Caco-2 (cell line): ENCODE data around the gene ELOVL2. TPM values are rescaled to one million over a fixed set of nuclear protein-coding genes. Genes with fewer than 3 reads are reported as not detected.

ENCODE experiments used
- BruUV-seq: library from RNA; stranded (reverse); fragments of 400-500 nt; replicated peaks from 2 replicates; lab custom pipeline; 2021; lab: Mats Ljungman, UMichigan
- CTCF ChIA-PET: fragments of 300-600 bp; sonication (Branson Sonifier 250); formaldehyde crosslinking; loops from one replicate; lab custom pipeline; 2022; ENCODE audit warnings: antibody characterized with exemption; lab: Charles Lee
- POLR2A ChIA-PET: fragments of 300-600 bp; sonication (Branson Sonifier 250); formaldehyde crosslinking; loops from one replicate; lab custom pipeline; 2022; ENCODE audit warnings: antibody characterized with exemption; lab: Charles Lee
- DNase-seq, 2 experiments: peaks; one replicate each; pipeline versions ENCODE4 v3.0.0 to v3.0.0-alpha.2; 2020 to 2022
- H3K27me3 ChIP-seq: replicated peaks from 2 replicates; pipeline ENCODE4 v1.6.0; 2011; ENCODE audit warnings: low read length; ENCODE audit not compliant: control insufficient read depth, insufficient read depth
- H3K36me3 ChIP-seq: 2 replicates; pipeline ENCODE4 v1.5.1; 2011; ENCODE audit warnings: low read length; ENCODE audit not compliant: control insufficient read depth, insufficient read depth
- H3K4me1 ChIP-seq: fragments of 250-450 bp; sonication (Bioruptor Pico); 2 replicates; pipeline ENCODE4 v1.5.1; 2020; ENCODE audit warnings: mild to moderate bottlenecking
- H3K4me3 ChIP-seq: 2 replicates; pipeline ENCODE4 v1.5.1; 2011; ENCODE audit warnings: low read depth, mild to moderate bottlenecking, control low read depth, low read length
- H3K9me3 ChIP-seq: fragments of 250-450 bp; sonication (Bioruptor Pico); 2 replicates; pipeline ENCODE4 v1.5.1; 2020; ENCODE audit warnings: mild to moderate bottlenecking, moderate library complexity
- H3K27ac Mint-ChIP-seq: one replicate; pipeline ENCODE4 v1.8.0; 2022; ENCODE audit warnings: mixed read lengths; ENCODE audit not compliant: unreplicated experiment
- H3K27me3 Mint-ChIP-seq: one replicate; pipeline ENCODE4 v1.8.0; 2022; ENCODE audit warnings: mixed read lengths; ENCODE audit not compliant: insufficient read depth, unreplicated experiment
- H3K36me3 Mint-ChIP-seq: one replicate; pipeline ENCODE4 v1.8.0; 2022; ENCODE audit warnings: mild to moderate bottlenecking, mixed read lengths; ENCODE audit not compliant: insufficient read depth, unreplicated experiment
- H3K4me1 Mint-ChIP-seq: one replicate; pipeline ENCODE4 v1.8.0; 2022; ENCODE audit warnings: low read depth, mixed read lengths; ENCODE audit not compliant: unreplicated experiment
- H3K4me3 Mint-ChIP-seq: one replicate; pipeline ENCODE4 v1.8.0; 2022; ENCODE audit warnings: mild to moderate bottlenecking, moderate library complexity, mixed read lengths; ENCODE audit not compliant: unreplicated experiment
- H3K9me3 Mint-ChIP-seq: one replicate; pipeline ENCODE4 v1.8.0; 2022; ENCODE audit warnings: mixed read lengths; ENCODE audit not compliant: unreplicated experiment
- intact Hi-C: fragments of 100-400 bp; cut with micrococcal nuclease; formaldehyde crosslinking; loops from one replicate; pipeline ENCODE4 v1.10.0; 2022; ENCODE audit not compliant: unreplicated experiment
- total RNA-seq: library from RNA; stranded (reverse); gene quantifications from 2 replicates; pipeline ENCODE4 v1.2.3, GENCODE V29; 2022
- TF ChIP-seq, protein P1 (sequence below), 2 experiments: fragments of 200-600 bp in 1 of 2; IDR thresholded peaks; 1 replicate in 1 of 2; 2 replicates in 1 of 2; pipeline versions ENCODE4 v1.5.1 to v1.8.0; 2011 to 2022; ENCODE audit warnings: antibody characterized with exemption in 1 of 2, control low read depth in 1 of 2, inconsistent platforms in 1 of 2, low read depth in 1 of 2, low read length in 1 of 2, mild to moderate bottlenecking in 1 of 2, moderate library complexity in 1 of 2; ENCODE audit not compliant: insufficient read depth in 1 of 2, severe bottlenecking in 1 of 2, unreplicated experiment in 1 of 2

Gene ELOVL2
- total RNA-seq, 1 experiment from 2014 or later: not detected

DNA sequence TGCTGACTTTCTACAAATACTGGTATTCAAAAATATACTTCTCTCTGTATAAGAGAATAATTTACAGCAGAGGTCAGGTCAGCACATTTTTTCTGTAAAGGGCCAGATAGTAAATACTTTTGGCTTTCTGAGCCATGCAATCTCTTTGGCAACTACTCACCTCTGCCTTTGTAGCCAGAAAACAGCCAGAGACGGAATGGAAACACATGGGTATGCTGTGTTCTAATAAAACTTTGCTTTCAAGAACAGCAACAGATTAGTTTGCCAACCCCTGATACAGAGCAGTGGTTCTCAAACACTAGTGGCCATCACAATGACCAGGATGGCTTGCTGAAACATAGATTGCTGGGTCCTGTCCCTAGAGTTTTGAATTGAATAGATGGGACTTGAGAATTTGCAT is 111.0 kb downstream of the ELOVL2 start:
- H3K4me3 Mint-ChIP-seq: no peak overlapping the region
- POLR2A ChIA-PET: no interaction called here
- TF ChIP-seq, protein P1, sequence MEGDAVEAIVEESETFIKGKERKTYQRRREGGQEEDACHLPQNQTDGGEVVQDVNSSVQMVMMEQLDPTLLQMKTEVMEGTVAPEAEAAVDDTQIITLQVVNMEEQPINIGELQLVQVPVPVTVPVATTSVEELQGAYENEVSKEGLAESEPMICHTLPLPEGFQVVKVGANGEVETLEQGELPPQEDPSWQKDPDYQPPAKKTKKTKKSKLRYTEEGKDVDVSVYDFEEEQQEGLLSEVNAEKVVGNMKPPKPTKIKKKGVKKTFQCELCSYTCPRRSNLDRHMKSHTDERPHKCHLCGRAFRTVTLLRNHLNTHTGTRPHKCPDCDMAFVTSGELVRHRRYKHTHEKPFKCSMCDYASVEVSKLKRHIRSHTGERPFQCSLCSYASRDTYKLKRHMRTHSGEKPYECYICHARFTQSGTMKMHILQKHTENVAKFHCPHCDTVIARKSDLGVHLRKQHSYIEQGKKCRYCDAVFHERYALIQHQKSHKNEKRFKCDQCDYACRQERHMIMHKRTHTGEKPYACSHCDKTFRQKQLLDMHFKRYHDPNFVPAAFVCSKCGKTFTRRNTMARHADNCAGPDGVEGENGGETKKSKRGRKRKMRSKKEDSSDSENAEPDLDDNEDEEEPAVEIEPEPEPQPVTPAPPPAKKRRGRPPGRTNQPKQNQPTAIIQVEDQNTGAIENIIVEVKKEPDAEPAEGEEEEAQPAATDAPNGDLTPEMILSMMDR (IDR thresholded peaks at IDR 0.05; ENCODE audit: insufficient read depth in 1 of 2, low read depth in 1 of 2, low read length in 1 of 2, severe bottlenecking in 1 of 2, unreplicated experiment in 1 of 2): no peak
- DNase-seq: no peak
- no peak overlapping the region for H3K27ac Mint-ChIP-seq
- CTCF ChIA-PET: no interaction called here
- intact Hi-C loops: no loop called here
- Histone ChIP-seq H3K4me1 (no peaks in the 10 kb centered on the region), H3K4me3 (no peak overlapping the region), H3K9me3 (no peaks in the 10 kb centered on the region; the same call in 1 of the 2 replicates), H3K36me3 (no peaks in the 10 kb centered on the region), H3K27me3 (no peaks in the 10 kb centered on the region)
- H3K27me3 Mint-ChIP-seq: peaks cover 4% of the 10 kb centered on the region
- no TSS peak for BruUV-seq
- no peaks in the 10 kb centered on the region for H3K4me1 Mint-ChIP-seq
- H3K36me3 Mint-ChIP-seq: no peaks in the 10 kb centered on the region
- H3K9me3 Mint-ChIP-seq: no peaks in the 10 kb centered on the region

Other genes with a start within 250 kb of the ELOVL2 start
- gene MAK, start 205.8 kb downstream of the ELOVL2 start, total RNA-seq: 0.14 and 0.16 TPM in 2 replicates
- gene GCM2, start 162.3 kb downstream of the ELOVL2 start, total RNA-seq: not detected in 2 replicates
- gene SYCP2L, start 157.3 kb downstream of the ELOVL2 start, total RNA-seq: 0.12 and 0.20 TPM in 2 replicates
- 16.3 and 18.8 TPM in 2 replicates for gene SMIM13, start 49.5 kb upstream of the ELOVL2 start, total RNA-seq
- gene ERVFRD-1, start 67.4 kb upstream of the ELOVL2 start, total RNA-seq: 0.29 and 0.58 TPM in 2 replicates
- 33.2 and 36.2 TPM in 2 replicates for gene NEDD9, start 188.4 kb upstream of the ELOVL2 start, total RNA-seq